Gastroesophageal sphincter (tissue), 4 donors: ENCODE measurements around the gene SPOCD1. TPM values are rescaled to one million over a fixed set of nuclear protein-coding genes. Genes with fewer than 3 reads are reported as not detected.
"Not testable (repeated sequence)": the region's sequence is repeated elsewhere in the genome, so short reads cannot be mapped to it uniquely, and the experiment has no call there.

Experiments used
- ATAC-seq: fragments of 150-250 bp; one replicate; pipeline ENCODE4 v1.9.1; 2016; ENCODE audit warnings: mild to moderate bottlenecking, moderate library complexity
- H3K27ac ChIP-seq, 4 donors: fragments of 200-600 bp; sonication (generic) in 3 of 4; 1 replicate in 3 of 4; 2 replicates in 1 of 4; pipeline ENCODE4 v1.5.1; 2016 to 2019
- H3K27me3 ChIP-seq: fragments of 200-600 bp; sonication (generic); one replicate; pipeline ENCODE4 v1.5.1; 2019
- H3K36me3 ChIP-seq, 2 donors: fragments of 200-600 bp; sonication (generic); one replicate each; pipeline ENCODE4 v1.5.1; 2019; ENCODE audit warnings: control low read depth in 1 of 2
- H3K4me1 ChIP-seq, 3 donors: fragments of 200-600 bp; sonication (generic); 1 replicate in 2 of 3; 2 replicates in 1 of 3; pipeline ENCODE4 v1.5.1; 2016 to 2019; ENCODE audit warnings: control low read depth in 2 of 3
- H3K4me3 ChIP-seq, 2 donors: fragments of 200-600 bp; sonication (generic); one replicate each; pipeline ENCODE4 v1.5.1; 2019; ENCODE audit warnings: mild to moderate bottlenecking in 1 of 2, moderate library complexity in 1 of 2
- H3K9me3 ChIP-seq, 3 donors: fragments of 200-600 bp; sonication (generic); one replicate each; pipeline ENCODE4 v1.5.1; 2017 to 2019; ENCODE audit warnings: control low read depth in 2 of 3
- EP300 ChIP-seq: sonication (generic); formaldehyde crosslinking; IDR thresholded peaks from one replicate; pipeline ENCODE4 v1.6.1; 2017; ENCODE audit warnings: antibody characterized with exemption, mild to moderate bottlenecking
- POLR2A ChIP-seq, 2 donors: fragments of 450-650 bp; IDR thresholded peaks; one replicate each; pipeline ENCODE4 v1.6.1; 2017; ENCODE audit warnings: antibody characterized with exemption in 2 of 2, mild to moderate bottlenecking in 2 of 2, moderate library complexity in 1 of 2
- POLR2AphosphoS5 ChIP-seq: sonication (generic); formaldehyde crosslinking; IDR thresholded peaks from one replicate; pipeline ENCODE4 v1.6.1; 2017; ENCODE audit warnings: antibody characterized with exemption
- WGBS, 2 donors: methylation state at CpG; one replicate each; pipeline ENCODE4 v1.1.5; 2018; ENCODE audit warnings: low coverage in 1 of 2; 5-methylcytosine and 5-hydroxymethylcytosine counted together
- total RNA-seq, 4 donors: library from RNA; depleted of rRNA; stranded (reverse); fragments of >200 nt; gene quantifications; one replicate each; pipeline ENCODE4 v1.1.0, GENCODE V29; 2016
- TF ChIP-seq, protein P1 (sequence below), 4 experiments: fragments of 200-600 bp in 2 of 4; fragments of 450-650 bp in 2 of 4; sonication (generic) in 1 of 4; IDR thresholded peaks; one replicate each; pipeline ENCODE4 v1.5.1; 2017 to 2019; ENCODE audit warnings: antibody characterized with exemption in 4 of 4, mild to moderate bottlenecking in 2 of 4, moderate library complexity in 2 of 4

The SPOCD1 gene
- total RNA-seq, 4 donors from 2014 or later = 0.27 to 1.6 (median 1.3) TPM; not detected in 1

DNA sequence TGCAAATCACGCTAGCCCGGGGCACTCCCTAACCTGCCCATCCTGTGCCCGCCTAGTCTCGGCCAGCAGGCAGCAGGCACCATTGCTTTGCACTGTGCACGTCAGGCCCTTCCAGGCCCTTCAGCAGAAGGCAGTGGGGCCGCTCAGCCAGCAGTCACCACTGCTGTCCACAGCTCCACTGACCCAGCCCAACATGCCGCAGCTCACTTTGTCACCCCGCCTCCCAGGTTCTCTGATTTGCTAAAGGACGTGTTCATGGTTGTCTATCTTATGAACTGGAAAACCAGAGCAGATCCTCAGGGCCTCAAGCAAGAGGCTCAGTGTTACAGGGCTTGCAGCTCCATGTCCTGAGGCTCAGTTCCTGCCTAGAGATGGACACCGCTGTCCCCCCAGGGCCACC lies 14.2 kb upstream of the SPOCD1 start:
- Histone ChIP-seq H3K36me3 (no peaks in the 10 kb centered on the region), H3K9me3 (no peaks in the 10 kb centered on the region), H3K27ac (no peak overlapping the region), H3K4me3 (no peak overlapping the region), H3K4me1 (no peaks in the 10 kb centered on the region), H3K27me3 (no peaks in the 10 kb centered on the region)
- 95% methylated on average over 3 of the region's 10 CpGs; no CpG with 5 or more reads in 1 of the 2 donors for WGBS, 2 donors
- no peak for ATAC-seq
- TF ChIP-seq EP300 = no peak
- no peak for TF ChIP-seq POLR2AphosphoS5
- TF ChIP-seq POLR2A (IDR thresholded peaks at IDR 0.05) = no peak
- TF ChIP-seq, protein P1, sequence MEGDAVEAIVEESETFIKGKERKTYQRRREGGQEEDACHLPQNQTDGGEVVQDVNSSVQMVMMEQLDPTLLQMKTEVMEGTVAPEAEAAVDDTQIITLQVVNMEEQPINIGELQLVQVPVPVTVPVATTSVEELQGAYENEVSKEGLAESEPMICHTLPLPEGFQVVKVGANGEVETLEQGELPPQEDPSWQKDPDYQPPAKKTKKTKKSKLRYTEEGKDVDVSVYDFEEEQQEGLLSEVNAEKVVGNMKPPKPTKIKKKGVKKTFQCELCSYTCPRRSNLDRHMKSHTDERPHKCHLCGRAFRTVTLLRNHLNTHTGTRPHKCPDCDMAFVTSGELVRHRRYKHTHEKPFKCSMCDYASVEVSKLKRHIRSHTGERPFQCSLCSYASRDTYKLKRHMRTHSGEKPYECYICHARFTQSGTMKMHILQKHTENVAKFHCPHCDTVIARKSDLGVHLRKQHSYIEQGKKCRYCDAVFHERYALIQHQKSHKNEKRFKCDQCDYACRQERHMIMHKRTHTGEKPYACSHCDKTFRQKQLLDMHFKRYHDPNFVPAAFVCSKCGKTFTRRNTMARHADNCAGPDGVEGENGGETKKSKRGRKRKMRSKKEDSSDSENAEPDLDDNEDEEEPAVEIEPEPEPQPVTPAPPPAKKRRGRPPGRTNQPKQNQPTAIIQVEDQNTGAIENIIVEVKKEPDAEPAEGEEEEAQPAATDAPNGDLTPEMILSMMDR (IDR thresholded peaks at IDR 0.05) = no peak

DNA sequence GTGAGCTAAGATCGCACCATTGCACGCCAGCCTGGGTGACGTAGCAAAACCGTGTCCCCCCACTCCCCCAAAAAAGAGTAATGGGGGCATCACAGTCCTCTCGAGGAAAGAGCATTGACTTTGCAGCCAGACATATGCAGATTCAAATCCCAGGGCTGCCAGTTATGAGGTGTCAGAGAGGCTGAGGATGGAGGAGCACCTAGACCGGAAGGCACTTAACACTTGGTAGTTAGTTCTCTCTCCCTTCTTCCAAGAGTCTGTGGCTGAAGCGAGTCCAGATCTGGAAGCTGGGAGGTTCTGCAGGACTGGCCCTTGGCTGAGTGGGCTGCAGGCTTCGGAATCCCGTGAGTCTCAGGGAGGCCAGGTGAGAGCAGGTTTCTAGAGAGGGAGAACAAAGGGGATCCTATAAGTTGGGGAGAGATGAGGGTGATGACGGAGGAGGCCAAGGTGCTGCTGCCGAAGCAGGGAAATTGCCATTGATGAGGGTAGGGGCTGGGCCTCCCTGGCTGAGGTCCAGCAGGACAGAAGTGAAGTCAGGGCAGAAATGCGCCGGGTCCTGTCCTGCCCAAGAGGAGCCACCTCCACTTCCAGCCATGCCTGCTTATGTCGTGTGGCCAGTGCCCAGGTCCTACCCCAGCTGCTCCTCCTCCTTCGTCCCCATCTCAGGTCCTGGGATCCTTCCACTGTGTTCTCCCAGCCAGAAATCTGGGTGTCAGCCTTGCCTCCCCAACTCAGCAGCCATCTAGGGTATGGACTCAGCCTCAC lies 13.3 kb upstream of the SPOCD1 start:
- TF ChIP-seq EP300 = no peak
- no peak for TF ChIP-seq POLR2AphosphoS5
- no peak for TF ChIP-seq POLR2A (IDR thresholded peaks at IDR 0.05)
- TF ChIP-seq, protein P1 (IDR thresholded peaks at IDR 0.05) = no peak
- no peaks in the 10 kb centered on the region for H3K9me3 ChIP-seq
- no peak overlapping the region for H3K4me3 ChIP-seq
- H3K27ac ChIP-seq = no peak overlapping the region
- 64 to 76% methylated on average over 8 to 10 of the region's 15 CpGs for WGBS, 2 donors
- H3K27me3 ChIP-seq = no peaks in the 10 kb centered on the region
- H3K4me1 ChIP-seq = no peaks in the 10 kb centered on the region
- no peak for ATAC-seq
- no peaks in the 10 kb centered on the region for H3K36me3 ChIP-seq

DNA sequence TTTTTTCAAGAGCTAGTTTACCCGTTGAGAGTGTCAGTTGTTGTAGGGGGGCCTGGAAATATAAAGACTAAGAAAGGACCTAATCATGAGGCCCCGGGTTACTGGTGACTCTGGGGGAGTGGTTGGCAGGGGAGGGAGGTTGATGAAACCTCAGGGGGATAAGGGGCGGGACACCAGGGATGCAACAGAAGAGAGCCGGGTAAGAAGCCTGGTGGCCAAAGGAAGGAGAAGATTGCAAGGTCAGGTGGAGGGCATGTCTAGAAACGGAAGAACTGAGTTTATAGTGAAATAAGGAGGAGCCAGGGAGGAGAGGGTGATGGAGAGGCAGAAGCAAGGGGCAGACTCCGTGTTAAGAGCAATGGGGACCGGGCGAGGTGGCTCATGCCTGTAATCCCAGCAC lies 12.5 kb upstream of the SPOCD1 start:
- ATAC-seq = no peak
- TF ChIP-seq, protein P1 (IDR thresholded peaks at IDR 0.05) = no peak
- no peak for TF ChIP-seq EP300
- no peak for TF ChIP-seq POLR2A (IDR thresholded peaks at IDR 0.05)
- no peak for TF ChIP-seq POLR2AphosphoS5
- no peak overlapping the region for H3K4me3 ChIP-seq
- H3K4me1 ChIP-seq = no peaks in the 10 kb centered on the region
- no peaks in the 10 kb centered on the region for H3K36me3 ChIP-seq
- H3K9me3 ChIP-seq = no peaks in the 10 kb centered on the region
- H3K27ac ChIP-seq = no peak overlapping the region
- H3K27me3 ChIP-seq = no peaks in the 10 kb centered on the region
- WGBS, 2 donors = 60 to 74% methylated on average over 3 to 8 of the region's 8 CpGs

DNA sequence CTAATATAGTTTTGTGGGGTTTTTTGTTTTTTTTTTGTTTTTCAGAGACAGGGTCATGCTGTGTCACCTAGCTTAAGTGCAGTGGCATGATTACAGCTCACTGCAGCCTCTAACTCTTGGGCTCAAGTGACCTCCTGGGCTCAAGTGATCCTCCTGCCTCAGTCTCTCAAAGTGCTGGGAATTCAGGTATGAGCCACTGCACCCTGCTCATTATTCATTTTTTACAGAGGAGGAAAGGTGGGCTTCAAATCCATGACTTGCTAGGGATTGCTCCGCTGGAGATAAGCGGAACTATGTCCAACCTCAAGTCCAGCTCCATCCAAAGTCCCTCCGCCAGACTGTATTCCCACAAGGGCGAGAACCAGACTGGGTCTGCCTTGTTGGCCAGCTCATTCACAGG lies 8.0 kb upstream of the SPOCD1 start:
- TF ChIP-seq, protein P1 (IDR thresholded peaks at IDR 0.05) = no peak
- TF ChIP-seq EP300 (no peak), POLR2AphosphoS5 (no peak), POLR2A (IDR thresholded peaks at IDR 0.05) (no peak)
- Histone ChIP-seq H3K4me3 (no peak overlapping the region), H3K27me3 (no peaks in the 10 kb centered on the region), H3K9me3 (no peaks in the 10 kb centered on the region), H3K4me1 (no peaks in the 10 kb centered on the region), H3K27ac (no peak overlapping the region), H3K36me3 (no peaks in the 10 kb centered on the region)
- no peak for ATAC-seq
- WGBS, 2 donors = 80 to 100% methylated on average over 3 to 4 of the region's 4 CpGs

DNA sequence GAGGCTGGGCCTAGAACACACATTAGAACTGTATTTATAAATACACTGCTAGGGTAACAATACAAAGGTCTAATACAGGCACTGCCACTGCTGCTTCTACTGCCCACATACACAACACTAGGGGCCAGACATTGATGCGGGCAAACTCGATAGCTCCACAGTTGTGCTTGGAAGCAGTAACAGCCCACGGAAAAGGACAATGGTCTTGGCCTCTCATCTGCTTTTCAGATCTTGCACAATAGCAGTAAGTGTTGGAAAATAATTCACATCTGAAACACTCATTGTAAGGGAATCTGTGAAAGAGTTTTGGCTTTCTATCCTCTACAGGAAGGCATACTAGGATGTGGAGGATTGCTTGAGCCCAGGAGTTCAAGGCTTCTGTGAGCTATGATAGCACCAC lies 6.9 kb upstream of the SPOCD1 start:
- no peak for ATAC-seq
- TF ChIP-seq POLR2A (IDR thresholded peaks at IDR 0.05) (no peak), POLR2AphosphoS5 (no peak), EP300 (no peak)
- TF ChIP-seq, protein P1 (IDR thresholded peaks at IDR 0.05) = no peak
- Histone ChIP-seq H3K4me1 (no peaks in the 10 kb centered on the region), H3K36me3 (no peaks in the 10 kb centered on the region), H3K27ac (no peak overlapping the region), H3K4me3 (no peak overlapping the region), H3K27me3 (no peaks in the 10 kb centered on the region), H3K9me3 (no peaks in the 10 kb centered on the region)
- 61 to 90% methylated on average over 2 to 3 of the region's 3 CpGs for WGBS, 2 donors

DNA sequence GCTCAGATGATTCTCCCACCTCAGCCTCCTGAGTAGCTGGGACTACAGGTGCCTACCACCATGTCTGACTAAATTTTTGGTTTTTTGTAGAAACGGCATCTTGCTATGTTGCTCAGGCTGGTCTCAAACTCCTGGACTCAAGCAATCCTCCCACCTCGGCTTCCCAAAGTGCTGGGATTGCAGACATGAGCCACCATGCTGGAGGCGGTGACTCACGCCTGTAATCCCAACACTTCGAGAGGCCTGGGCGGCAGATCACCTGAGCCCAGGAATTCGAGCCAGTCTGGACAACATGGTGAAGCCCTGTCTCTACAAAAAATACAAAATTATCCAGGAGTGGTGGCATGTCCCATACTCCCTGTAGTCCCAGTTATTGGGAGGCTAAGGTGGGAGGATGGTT lies 4.4 kb upstream of the SPOCD1 start:
- ATAC-seq, H3K9me3 ChIP-seq, H3K4me3 ChIP-seq, H3K4me1 ChIP-seq, H3K27me3 ChIP-seq, H3K36me3 ChIP-seq, H3K27ac ChIP-seq: not testable (repeated sequence)
- WGBS, 2 donors = no CpG with 5 or more reads among the region's 7 CpGs
